ENCODE measurements around the gene ARHGAP22. TPM values are rescaled to one million over a fixed set of nuclear protein-coding genes. Genes with fewer than 3 reads are reported as not detected.

ARHGAP22 gene
- total RNA-seq, 1 donor from 2014 or later: 5.1 TPM

DNA sequence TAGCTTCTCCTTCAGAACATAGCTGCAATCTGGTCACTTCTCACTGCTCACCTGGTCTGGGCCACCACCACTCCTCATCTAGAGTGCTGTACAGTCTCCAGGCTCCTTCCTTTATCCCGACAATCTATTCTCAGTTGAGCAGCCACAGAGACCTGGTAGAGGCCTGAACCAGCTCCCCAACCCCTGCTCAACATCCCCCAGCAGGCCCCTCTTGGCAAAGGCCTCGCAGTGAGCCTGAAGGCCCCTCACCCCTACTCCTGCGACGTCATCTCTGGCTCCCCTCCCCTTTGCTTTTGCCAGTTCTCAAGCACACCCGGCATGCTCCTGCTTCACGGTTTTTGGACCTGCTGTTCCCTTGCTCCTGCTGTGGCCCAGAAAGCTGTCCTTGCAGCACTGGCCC is 113.9 kb downstream of the ARHGAP22 start:
- peaks cover 6% of the 10 kb centered on the region for H3K27me3 Mint-ChIP-seq
- H3K9me3 Mint-ChIP-seq: no peaks in the 10 kb centered on the region
- H3K36me3 Mint-ChIP-seq: no peaks in the 10 kb centered on the region
- no peak overlapping the region for H3K27ac Mint-ChIP-seq
- no peak overlapping the region for H3K4me3 Mint-ChIP-seq
- H3K4me1 Mint-ChIP-seq (ENCODE audit: unreplicated experiment): no peaks in the 10 kb centered on the region
- TF ChIP-seq, protein P1, sequence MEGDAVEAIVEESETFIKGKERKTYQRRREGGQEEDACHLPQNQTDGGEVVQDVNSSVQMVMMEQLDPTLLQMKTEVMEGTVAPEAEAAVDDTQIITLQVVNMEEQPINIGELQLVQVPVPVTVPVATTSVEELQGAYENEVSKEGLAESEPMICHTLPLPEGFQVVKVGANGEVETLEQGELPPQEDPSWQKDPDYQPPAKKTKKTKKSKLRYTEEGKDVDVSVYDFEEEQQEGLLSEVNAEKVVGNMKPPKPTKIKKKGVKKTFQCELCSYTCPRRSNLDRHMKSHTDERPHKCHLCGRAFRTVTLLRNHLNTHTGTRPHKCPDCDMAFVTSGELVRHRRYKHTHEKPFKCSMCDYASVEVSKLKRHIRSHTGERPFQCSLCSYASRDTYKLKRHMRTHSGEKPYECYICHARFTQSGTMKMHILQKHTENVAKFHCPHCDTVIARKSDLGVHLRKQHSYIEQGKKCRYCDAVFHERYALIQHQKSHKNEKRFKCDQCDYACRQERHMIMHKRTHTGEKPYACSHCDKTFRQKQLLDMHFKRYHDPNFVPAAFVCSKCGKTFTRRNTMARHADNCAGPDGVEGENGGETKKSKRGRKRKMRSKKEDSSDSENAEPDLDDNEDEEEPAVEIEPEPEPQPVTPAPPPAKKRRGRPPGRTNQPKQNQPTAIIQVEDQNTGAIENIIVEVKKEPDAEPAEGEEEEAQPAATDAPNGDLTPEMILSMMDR (conservative IDR thresholded peaks at IDR 0.05): no peak
- peak; percentile 58 for DNase-seq (ENCODE audit: extremely low spot score, unreplicated experiment)

DNA sequence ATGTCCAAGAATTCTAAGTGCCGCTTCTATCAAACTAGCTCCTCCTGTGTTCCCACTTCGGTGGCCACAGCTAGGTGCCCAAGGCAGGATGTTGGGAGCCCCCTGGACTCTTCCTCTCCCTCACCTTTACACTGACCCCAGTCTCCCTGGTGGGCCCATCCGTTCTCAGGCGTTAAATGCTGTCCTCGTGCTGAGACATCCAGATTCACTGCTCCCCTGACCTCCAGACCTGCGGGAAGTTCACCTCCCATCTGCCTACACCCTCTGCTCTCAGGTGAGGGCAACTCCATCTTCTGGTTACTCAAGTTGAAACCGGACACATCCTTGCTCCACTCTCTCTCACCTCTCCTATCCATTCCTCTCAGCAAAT is 114.3 kb downstream of the ARHGAP22 start:
- Mint-ChIP-seq H3K36me3 (no peaks in the 10 kb centered on the region), H3K27ac (no peak overlapping the region), H3K4me1 (ENCODE audit: unreplicated experiment) (no peaks in the 10 kb centered on the region), H3K27me3 (peaks cover 6% of the 10 kb centered on the region), H3K4me3 (no peak overlapping the region), H3K9me3 (no peaks in the 10 kb centered on the region)
- TF ChIP-seq, protein P1 (conservative IDR thresholded peaks at IDR 0.05): no peak
- DNase-seq (ENCODE audit: extremely low spot score, unreplicated experiment): no peak

DNA sequence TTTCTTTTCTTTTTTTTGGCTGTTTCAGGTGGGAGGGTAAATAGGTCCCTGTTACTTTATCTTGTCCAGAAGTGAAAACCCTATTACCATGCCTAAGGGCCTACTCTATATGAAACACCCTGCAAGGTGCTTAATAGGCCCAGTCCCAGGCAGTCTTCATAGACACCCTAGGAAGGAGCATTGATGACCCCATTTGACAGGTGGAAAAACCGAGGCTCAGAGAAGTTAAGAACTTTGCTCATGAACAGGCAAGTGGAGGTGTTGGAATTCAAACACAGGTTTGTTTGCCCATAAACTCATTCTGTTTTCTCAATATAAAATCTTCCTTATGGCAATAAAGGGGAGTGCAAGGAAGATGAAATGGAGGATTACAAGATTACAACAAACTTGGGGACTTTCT is 115.8 kb downstream of the ARHGAP22 start:
- TF ChIP-seq, protein P1 (conservative IDR thresholded peaks at IDR 0.05): no peak
- H3K4me1 Mint-ChIP-seq (ENCODE audit: unreplicated experiment): no peaks in the 10 kb centered on the region
- no peak overlapping the region for H3K27ac Mint-ChIP-seq
- H3K36me3 Mint-ChIP-seq: no peaks in the 10 kb centered on the region
- H3K9me3 Mint-ChIP-seq: no peaks in the 10 kb centered on the region
- H3K27me3 Mint-ChIP-seq: no peaks in the 10 kb centered on the region
- no peak overlapping the region for H3K4me3 Mint-ChIP-seq
- no peak for DNase-seq (ENCODE audit: extremely low spot score, unreplicated experiment)

DNA sequence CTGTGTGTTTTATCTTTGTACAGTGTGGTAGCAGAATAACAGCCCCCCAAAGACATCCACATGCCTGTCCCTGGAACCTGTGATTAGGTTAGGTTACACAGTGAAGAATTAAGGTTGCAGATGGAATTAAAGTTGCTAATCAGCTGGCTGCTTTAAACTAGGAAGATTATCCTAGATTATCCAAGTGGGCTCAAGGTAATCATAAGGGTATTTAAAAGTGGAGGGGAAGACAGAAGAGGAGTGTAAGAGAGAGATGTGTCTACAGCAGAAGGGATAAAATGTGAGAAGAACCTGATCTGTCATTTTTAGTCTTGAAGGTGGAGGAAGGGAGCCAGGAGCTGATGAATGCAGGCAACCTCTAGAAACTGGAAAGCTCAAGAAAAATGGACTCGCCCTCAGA is 117.6 kb downstream of the ARHGAP22 start:
- no peaks in the 10 kb centered on the region for H3K27me3 Mint-ChIP-seq
- no peak for DNase-seq (ENCODE audit: extremely low spot score, unreplicated experiment)
- H3K27ac Mint-ChIP-seq: no peak overlapping the region
- no peaks in the 10 kb centered on the region for H3K4me1 Mint-ChIP-seq (ENCODE audit: unreplicated experiment)
- H3K36me3 Mint-ChIP-seq: no peaks in the 10 kb centered on the region
- TF ChIP-seq, protein P1 (conservative IDR thresholded peaks at IDR 0.05): no peak
- no peak overlapping the region for H3K4me3 Mint-ChIP-seq
- H3K9me3 Mint-ChIP-seq: no peaks in the 10 kb centered on the region

DNA sequence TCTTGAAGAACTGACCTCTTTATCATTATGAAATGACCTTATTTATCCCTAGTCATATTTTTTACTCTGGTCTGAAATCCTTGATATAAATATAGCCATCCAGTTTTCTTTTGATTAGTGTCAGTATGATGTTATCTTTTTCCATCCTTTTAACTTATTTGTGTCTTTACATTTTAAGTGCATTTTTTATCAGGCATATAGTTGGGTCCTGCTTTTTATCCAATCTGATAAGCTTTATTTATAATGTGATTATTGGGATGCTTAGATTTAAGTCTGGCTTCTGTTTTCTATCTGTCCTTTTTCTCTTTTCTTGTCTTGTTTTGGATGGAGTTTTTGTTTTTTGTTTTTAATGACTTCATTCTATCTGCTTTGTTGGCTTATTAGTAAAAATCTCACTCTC is 119.2 kb downstream of the ARHGAP22 start:
- no peaks in the 10 kb centered on the region for H3K27me3 Mint-ChIP-seq
- TF ChIP-seq, protein P1 (conservative IDR thresholded peaks at IDR 0.05): no peak
- H3K36me3 Mint-ChIP-seq: no peaks in the 10 kb centered on the region
- no peaks in the 10 kb centered on the region for H3K9me3 Mint-ChIP-seq
- H3K4me1 Mint-ChIP-seq (ENCODE audit: unreplicated experiment): no peaks in the 10 kb centered on the region
- no peak for DNase-seq (ENCODE audit: extremely low spot score, unreplicated experiment)
- H3K27ac Mint-ChIP-seq: no peak overlapping the region
- no peak overlapping the region for H3K4me3 Mint-ChIP-seq

DNA sequence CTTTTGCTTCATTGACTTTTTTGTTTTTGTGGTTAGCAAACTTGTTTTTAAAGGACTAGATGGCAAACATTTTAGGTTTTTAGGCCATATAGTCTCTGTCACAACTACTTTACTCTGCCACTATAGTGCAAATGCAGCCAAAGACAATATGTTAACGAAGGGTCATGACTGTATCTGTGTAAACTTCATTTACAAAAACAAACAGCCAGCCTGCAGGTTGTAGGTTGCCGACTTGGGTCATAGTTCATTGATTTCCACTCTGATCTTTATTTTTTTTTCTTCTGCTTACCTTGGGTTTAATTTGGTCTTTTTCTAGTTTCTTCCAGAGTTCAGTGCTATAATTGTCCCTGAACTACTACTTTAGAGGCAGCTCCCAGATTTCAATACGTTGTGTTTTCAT is 120.0 kb downstream of the ARHGAP22 start:
- no peaks in the 10 kb centered on the region for H3K9me3 Mint-ChIP-seq
- H3K27me3 Mint-ChIP-seq: peaks cover 1% of the 10 kb centered on the region
- no peaks in the 10 kb centered on the region for H3K36me3 Mint-ChIP-seq
- peaks cover 1% of the 10 kb centered on the region for H3K4me1 Mint-ChIP-seq (ENCODE audit: unreplicated experiment)
- TF ChIP-seq, protein P1 (conservative IDR thresholded peaks at IDR 0.05): no peak
- no peak for DNase-seq (ENCODE audit: extremely low spot score, unreplicated experiment)
- H3K4me3 Mint-ChIP-seq: no peak overlapping the region
- no peak overlapping the region for H3K27ac Mint-ChIP-seq
